Endothelial cell of umbilical vein (primary cell): Measurements from ENCODE around the gene NIPBL.

Source experiments
- CTCF ChIP-seq, 2 donors: IDR thresholded peaks; 1 replicate in 1 of 2; 2 replicates in 1 of 2; pipeline ENCODE4 v1.5.1; 2011; ENCODE audit warnings: low read length in 2 of 2, mild to moderate bottlenecking in 2 of 2, moderate library complexity in 2 of 2, control low read depth in 1 of 2, inconsistent platforms in 1 of 2, low read depth in 1 of 2; ENCODE audit not compliant: insufficient read depth in 1 of 2; ENCODE audit errors: extremely low read depth in 1 of 2
- EZH2 ChIP-seq: IDR thresholded peaks from 2 replicates; pipeline ENCODE4 v1.6.1; 2012; ENCODE audit warnings: borderline replicate concordance, low read depth, mild to moderate bottlenecking, moderate library complexity, low read length, inconsistent platforms; ENCODE audit not compliant: severe bottlenecking
- FOS ChIP-seq: IDR thresholded peaks from 2 replicates; pipeline ENCODE4 v1.6.1; 2011; ENCODE audit warnings: mild to moderate bottlenecking, low read length, moderate library complexity, borderline replicate concordance; ENCODE audit not compliant: insufficient read depth
- GATA2 ChIP-seq: IDR thresholded peaks from 2 replicates; pipeline ENCODE4 v1.7.0; 2011; ENCODE audit warnings: low read depth, mild to moderate bottlenecking, moderate library complexity, mixed read lengths, low read length; ENCODE audit not compliant: insufficient read length, insufficient read depth
- JUN ChIP-seq: IDR thresholded peaks from 2 replicates; pipeline ENCODE4 v1.6.1; 2011; ENCODE audit warnings: borderline replicate concordance, low read depth; ENCODE audit not compliant: insufficient read length, insufficient read depth
- MAX ChIP-seq: IDR thresholded peaks from 2 replicates; pipeline ENCODE4 v1.6.1; 2011; ENCODE audit not compliant: insufficient read depth, insufficient read length
- POLR2A ChIP-seq: IDR thresholded peaks from 2 replicates; pipeline ENCODE4 v1.6.1; 2012; ENCODE audit warnings: low read depth, mild to moderate bottlenecking, control low read depth, low read length
- POLR2AphosphoS5 ChIP-seq: IDR thresholded peaks from 2 replicates; pipeline ENCODE4 v1.6.1; 2012; ENCODE audit warnings: low read depth, mild to moderate bottlenecking, control low read depth, low read length, moderate library complexity; ENCODE audit not compliant: insufficient read depth

- TF ChIP-seq FOS = no peak
- no peak for TF ChIP-seq MAX
- no peak for TF ChIP-seq GATA2
- TF ChIP-seq CTCF (IDR thresholded peaks at IDR 0.05; ENCODE audit: extremely low read depth in 1 of 2, insufficient read depth in 1 of 2, low read depth in 1 of 2, low read length in 2 of 2) = no peak
- no peak for TF ChIP-seq POLR2A
- TF ChIP-seq POLR2AphosphoS5 = no peak
- TF ChIP-seq EZH2 = no peak
- no peak for TF ChIP-seq JUN
Observed at GRCh38 chr5:37071487-37071886, 194.9 kb downstream of the NIPBL start.
